NCI-H1694 (cell line): ENCODE data around the gene BICC1.
"Not testable (repeated sequence)": the region's sequence is repeated elsewhere in the genome, so short reads cannot be mapped to it uniquely, and the experiment has no call there.

Experiments used
- DNase-seq: peaks from one replicate; lab custom pipeline; 2025; lab: John Stamatoyannopoulos, UW

BICC1 gene

DNA sequence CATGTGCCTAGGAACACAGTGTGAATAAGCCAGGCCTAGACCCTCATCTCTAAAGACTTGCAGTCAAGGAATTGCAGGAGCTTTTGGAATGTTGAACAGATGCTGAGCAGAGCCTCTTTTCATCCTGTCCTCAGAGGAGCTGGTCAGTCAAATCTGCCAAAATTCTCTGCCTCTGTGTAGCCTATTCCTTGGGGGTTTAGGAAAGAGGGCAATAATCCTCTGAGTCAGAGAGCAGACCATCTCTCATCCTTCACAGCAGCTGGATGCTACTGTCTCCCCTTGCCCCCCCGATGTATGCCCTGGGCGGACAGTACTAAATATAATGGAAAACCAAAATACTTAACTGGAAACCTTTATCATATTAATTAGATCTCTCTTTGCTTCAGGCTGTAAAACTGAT is 52.6 kb downstream of the BICC1 start:
- DNase-seq: no peak

DNA sequence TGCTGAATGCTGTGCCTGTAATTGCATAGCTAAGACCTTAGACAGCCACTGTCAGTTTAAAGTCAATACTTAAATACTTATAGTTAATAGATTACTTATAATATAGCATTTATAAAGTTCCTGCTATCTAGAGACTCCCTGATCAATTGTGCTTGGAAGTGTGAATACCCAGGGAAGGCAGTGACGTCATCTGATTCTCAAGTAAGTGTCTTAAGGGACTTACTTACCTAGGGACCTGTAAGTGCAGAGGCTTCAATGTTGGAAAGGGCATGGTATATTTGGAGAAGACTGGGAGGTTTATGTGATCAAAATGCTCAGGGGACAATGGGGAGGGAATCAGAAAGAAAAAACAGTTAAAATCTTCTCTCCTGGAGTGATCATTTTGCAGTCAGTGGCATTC is 55.0 kb downstream of the BICC1 start:
- no peak for DNase-seq

DNA sequence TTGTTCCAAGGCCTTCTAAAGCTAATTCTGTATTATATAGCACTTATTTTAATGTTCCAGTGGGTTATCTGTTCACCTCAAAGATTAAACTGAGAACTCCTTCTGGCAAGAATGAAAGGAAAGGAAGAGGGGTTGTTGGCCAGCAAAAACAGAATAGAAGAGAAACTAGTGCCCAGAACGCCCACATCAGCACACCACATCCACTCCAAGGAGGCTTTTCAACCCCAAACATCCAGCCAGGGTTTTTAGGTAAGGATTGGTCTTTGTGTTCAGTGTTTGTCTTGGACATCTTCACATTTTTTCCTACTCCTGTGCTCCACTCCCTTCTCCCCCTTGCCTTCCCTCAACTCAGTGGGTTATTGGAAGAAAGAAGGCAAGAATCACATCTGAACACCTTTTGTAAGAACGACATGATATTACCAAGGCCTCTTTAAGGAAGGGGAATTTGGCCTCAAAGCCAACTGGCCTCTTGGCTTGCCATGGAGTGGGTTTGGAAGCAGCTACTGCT is 55.8 kb downstream of the BICC1 start:
- no peak for DNase-seq

DNA sequence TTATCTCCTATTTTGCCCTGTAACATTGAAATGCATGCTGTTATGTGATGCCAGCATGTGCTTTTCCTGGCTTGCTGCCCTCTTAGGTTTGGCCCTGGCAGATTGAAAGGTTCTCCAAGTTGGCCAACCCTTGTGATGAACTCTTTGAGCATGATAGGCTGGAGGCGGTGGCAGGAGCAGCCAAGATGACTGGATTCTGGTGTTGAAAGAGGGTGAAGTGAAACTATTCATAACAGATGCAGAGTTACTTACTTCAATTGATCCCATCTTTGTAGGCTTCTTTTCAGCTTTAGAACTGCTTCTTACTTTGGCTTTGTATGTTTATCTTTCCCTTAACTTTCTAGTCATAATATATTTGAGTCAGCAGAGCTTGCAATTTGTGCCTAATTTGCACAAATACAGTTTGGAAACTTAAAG is 57.6 kb downstream of the BICC1 start:
- DNase-seq: no peak

DNA sequence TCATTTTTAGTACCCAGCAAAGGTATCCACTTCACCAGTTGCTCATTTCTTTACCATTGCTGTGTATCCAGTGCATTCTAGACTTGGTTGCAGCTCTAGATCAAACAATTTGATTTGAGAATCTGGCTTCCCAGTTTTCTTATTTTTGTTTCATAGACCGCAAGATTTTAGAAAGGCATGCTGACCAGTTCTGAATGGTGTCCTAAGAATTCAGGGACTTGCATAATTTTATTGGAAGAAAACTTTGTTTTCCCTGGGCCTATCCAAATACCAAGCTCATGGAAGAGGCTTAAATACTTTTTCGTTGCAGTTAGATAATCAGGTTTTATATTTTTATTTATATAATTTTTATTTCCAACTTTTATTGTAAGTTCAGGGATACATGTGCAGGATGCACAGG is 58.3 kb downstream of the BICC1 start:
- DNase-seq: no peak

DNA sequence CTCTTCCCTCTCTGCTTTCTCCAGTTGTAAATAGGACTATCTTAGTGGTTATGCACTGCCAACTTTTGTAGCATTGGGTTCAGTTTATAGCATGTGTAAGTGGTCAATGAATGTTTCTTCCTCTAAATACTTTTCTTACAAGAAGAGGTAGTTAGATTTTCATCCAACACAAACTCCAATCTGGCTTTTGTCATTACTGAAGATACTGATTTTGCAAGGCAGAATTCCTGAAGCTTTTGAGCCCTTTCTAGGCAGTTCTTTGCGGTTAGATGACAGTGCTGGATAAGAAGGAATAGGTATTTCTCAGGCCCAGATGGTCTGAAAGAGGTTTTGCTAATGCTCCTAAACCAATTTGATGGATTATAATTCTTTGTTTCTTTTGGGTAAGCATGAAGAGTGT is 60.5 kb downstream of the BICC1 start:
- no peak for DNase-seq

DNA sequence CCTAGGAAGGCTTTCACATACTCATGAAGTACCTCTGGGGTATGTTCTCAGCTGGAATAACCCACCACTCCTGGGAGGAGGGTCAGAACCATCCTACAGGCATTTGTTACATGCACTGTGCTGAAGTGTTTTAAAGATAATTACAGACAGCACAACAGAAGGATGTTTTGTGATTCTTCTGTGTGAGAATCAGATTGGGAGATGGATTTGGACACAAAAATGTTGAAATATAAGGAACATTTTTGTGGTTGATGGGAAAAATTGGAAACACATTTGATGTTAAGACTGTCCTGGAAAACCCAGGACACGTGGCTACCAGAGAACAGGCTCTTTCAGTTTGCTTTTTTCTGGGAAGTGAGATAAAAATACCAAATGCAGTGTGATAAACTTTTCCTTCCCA is 61.4 kb downstream of the BICC1 start:
- DNase-seq: no peak

DNA sequence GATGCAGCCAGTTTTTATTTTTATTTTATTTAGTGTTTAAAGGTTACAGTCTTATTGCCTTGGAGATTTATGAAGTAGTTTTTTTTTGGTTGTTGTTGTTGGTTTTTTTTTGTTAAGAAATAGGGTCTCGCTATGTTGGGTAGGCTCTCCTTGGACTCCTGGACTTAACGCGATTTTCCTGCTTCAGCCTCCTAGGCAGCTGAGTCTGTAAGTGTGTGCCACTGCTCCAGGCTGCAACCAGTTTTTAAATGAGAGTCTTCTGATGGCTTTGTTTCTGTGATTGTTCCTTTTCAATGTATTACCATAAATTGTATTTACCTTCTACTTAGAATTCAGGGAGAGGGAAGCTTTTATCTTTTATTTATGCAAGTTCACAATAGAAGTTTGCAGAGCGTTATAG is 62.8 kb downstream of the BICC1 start:
- DNase-seq: no peak

DNA sequence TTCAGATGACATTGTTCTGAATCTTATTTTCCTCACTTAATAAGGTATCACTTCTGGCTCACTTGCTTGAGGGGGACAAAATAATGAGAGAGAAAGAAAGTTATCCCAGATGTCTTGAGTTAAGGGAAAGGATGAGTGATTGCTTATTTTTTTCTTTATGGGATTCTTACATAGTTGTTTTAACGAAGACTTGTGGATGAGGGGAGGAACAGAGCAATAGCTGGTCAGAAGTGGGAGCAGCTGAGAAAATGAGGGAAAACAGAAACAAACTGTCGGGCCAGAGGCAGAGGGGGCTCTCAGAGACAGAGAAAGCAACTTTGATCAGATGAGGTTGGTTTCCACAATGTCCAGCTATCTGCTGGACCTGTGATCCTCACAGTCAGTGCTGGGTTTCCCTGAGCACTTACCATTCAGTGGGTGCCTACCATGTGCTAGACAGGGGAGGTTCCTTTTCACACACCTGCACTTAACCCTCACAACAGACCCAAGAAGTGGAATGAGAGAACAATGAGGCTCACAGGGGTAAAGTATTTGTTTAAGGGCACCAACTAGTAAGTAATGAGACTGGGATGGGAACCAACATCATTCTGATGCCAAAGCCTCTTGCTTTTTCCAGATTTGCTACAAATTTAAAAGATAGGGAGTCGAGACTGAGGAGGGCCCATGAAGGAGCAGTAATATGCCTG is 64.2 kb downstream of the BICC1 start:
- DNase-seq: no peak

DNA sequence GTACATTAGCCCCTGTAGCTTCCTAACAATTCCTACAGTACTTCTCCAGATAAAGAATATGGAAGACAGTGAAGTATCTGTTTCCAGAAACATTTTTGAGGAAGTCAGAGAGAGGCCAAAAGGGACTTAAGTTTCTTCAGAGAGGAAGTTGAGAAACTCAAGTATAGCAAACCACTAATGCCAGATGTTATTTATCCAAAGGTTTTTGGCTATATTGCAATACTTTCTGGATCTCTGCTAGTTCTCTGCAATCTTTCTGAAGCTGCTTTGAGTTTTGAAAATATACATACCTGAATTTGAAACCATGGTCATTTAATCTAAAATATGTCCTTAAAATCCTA is 64.7 kb downstream of the BICC1 start:
- no peak for DNase-seq

DNA sequence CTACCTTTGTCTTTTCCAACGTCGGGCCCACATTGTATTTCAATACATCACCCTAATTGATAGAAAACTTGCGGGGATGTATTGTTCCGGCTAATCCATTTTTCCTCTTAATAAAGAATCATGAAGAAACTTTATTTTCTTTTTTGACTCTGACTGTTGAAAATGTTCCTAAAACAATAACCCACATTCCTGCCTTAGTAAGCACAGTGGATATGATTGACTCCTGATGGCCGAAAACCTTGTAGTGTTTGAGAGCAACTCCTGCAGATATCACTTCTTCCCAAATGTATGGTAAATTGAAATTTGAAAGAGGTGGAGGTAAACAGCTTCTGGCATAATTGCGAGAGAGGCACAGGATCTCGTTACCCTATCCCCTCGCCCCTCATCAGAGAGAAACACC is 65.7 kb downstream of the BICC1 start:
- DNase-seq: no peak

DNA sequence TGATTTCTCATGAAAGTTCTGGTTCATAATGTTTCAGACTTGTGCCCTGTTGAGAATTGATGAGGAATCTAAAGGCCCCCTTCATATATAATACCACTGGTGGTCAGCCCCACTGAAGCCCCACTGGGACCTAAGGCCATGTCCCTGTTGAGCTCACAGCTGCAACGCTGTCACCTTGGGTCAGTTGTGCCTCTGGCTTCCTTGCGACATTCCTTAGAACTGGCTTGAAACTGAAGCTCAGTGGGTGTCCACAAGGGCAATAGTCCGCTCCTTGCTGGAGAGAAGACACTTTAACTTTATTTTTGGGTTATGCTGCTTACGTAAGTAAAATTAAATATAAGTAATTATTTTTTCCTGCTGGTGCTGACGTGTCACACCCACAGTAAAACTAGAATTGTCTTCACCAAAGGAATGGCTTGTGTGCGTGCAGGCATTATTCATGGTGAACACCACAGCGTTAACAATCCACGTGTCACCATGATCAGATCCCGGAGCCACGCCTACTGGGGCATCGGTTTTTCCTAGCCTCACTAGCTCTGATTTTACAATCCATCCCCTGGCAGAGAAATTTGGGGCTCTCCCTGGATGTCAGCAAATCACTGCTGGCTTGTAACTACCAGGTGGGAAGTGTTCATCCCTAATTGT is 66.5 kb downstream of the BICC1 start:
- DNase-seq: no peak

DNA sequence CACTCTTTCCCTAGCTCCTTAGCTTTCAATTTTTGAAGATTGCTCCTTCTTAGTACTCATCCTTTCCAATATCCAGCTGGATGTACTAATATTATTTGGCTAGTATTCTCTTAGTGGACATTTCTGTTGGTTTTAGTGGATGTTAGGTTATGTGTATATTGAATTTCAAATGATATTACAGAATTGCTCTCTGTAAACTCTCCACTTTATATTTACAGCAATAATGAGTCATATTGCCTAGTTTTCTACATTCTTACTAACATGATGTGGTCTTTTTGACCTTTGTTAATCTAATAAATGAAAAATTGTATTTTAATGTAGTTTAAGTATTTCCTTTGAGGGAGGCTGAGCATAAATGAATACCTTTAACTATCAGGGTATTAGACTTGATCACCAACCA is 69.4 kb downstream of the BICC1 start:
- no peak for DNase-seq

DNA sequence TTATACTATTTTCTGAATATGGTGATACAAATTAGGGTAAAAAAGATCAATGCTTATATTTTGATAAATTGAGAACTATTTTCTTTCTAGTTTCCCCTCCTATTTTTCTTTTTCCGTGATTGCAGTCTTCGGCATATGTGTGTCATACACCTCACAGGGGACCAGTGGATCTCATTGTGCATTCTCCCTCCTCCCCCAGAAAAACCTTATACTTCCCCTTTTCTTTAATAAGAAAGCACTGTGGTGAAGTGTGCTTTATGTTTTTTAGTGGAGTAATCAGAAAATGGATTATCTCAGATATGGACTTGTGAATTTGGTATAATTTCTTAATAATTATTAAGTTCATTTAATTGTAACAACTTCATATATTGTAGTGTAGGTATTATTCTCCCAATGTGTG is 72.8 kb downstream of the BICC1 start:
- DNase-seq: no peak

DNA sequence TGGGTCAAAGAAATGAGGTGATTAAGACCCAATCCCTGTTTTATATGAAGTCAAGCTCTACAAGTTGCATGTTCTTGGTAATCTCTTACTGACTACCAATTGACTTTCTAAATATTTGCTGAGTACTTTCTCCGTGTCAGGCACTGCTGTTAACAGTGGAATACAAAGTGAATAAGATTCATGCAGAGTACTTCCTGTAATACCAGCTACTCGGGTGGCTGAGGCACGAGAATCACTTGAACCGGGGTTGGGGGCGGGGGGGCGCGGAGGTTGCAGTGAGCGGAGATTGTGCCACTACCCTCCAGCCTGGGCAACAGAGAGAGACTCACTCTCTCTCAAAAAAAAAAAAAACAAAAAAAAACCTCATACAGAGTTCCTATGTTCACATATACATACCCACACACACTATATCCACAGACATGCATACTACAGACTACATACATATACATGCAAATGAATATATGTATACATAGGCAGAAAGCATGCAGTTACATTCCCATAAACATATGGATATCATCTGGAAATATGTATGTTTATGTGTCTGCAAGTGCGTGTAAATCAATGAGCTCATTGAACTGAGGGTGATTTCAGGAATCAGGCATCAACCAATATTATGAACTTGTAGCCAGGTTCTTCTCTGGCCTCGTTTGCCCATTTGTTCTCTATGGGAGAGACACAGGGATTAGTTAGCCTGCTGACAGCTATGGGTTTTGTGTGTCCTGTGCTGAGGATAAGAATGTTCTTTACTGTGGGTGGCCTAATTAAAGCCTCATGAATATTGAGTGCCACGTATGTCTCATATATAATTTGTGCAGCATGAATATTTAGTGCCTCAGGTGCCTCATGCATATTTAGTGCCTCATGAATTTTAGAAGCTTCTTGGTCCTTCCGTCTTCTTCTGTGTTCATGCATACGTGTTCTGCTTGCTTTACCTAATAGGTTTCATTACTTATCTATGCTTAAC is 73.9 kb downstream of the BICC1 start:
- no peak for DNase-seq

DNA sequence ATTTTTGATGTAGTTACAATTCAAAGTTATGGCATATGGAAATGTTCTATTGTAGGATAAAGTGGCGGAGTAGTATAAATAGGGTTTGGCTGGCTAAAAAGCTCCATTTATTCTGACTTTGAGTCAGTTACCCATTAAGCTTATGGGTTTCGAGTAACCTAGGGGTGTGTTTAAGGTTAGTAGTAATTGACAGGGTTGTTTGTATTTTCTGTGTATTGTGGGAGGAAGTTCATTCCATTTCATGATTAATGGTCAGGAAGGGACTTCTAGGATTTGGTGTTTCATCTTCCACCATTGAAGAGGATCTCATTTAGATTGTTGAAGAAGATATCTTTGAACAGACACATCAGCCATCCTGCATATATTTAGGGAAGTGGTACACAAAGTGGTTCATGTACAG is 75.0 kb downstream of the BICC1 start:
- DNase-seq: no peak

DNA sequence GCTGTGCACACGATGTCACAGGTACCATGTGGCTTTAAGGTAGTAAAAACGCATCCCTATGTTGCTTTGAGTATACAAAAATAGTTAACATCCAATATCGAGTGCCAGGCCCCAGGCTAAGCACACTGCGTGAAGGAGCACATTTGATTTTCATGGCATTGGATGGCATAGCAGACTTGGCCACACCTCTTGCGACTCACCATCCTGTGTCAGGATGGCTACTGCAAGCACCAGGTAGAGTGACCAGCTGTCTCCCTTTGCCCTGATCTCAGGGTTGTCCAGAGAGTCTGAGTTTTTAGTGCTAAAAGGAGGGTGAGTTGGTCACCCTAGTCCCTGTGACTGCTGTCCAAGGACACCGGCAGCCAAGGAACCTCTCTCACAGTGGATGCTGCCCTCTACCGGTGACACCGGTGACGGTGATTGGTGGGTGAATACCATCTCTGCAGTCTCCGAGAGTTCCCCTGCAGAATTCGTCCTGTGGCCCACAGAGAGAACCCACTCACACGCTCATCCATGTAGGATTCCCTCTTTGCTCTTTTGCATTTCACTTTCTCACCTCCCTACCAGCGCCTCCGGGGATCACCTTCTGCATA is 76.1 kb downstream of the BICC1 start:
- no peak for DNase-seq

DNA sequence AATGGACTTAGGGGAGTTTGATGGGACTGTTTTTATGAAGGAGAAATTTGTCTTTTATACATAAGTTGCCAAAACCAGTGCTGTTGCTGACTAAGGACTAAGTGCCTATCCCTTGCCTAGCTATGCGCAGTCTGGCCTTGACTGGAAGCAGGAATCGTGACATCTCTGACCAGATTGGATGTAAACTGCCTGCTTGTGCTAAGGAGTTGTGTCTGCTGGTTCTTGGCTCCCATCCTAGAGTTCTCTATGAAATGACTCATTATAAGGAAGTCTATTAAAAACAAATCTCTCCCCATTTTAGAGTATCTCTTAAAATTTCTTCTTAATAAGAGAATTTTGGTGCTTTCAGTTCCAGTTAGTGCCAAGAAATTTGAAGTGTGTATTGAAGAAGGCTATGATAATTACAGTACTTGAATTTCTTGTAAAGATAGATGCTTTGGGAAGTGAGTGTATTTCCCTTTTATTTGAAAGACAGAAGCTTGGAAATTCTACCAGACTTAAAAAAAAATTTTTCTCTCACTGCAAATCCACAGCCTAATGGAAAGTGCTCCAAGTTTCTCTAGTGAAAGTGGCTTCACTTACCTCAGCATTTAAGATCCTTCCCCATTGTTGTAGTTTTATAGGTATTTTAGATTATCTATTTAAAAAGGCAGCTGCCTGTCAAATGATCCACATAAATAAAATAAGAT is 77.6 kb downstream of the BICC1 start:
- no peak for DNase-seq

DNA sequence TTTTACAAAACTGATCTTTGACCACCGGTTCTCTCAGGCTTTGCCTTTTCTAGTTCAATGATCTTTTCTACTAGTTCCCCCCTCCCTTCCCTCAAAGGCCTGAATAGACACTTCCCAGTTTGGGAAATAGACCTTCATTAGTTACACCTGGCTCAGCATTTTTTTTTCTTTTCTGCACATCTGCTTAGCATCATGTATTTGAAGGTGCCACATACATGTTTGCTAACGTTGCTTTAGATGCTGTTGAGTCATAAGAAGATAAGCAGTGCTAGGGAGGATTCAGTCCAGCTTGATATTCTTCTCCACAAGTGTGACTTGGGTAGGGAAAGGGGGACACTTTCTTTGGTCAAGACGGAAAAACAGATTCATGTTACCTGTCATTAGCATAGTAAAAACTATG is 78.3 kb downstream of the BICC1 start:
- no peak for DNase-seq

DNA sequence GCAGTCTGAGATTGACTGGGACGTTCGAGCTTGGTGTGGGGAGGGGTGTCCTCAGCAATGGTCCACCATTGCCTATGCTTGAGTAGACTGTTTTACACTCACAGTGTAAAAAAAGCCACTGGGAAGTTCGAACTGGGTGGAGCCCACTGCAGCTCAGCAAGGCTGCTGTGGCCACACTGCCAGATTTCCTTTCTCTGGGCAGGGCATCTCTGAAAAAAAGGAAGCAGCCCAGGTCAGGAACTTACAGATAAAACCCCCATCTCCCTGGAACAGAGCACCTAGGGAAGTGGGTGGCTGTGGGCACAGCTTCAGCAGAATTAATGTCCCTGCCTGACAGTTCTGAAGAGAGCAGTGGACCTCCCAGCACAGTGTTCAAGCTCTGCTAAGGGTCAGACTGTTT is 80.3 kb downstream of the BICC1 start:
- DNase-seq: no peak

DNA sequence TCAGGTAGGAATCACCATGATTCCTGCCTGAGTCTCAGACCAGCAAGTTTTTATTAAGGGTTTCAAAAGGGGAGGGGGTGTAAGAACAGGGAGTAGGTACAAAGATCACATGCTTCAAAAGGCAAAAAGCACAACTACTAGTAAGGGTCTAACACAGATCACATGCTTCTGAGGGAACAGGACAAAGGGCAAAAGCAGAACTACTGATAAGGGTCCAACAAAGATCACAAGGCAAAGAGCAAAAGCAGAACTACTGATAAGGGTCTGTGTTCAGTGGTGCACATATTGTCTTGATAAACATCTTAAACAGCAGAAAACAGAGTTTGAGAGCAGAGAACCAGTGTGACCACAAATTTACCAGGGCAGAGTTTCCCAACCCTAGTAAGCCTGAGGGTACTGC is 84.5 kb downstream of the BICC1 start:
- not testable (repeated sequence) for DNase-seq
